ENCODE data around the gene SLC52A1. TPM values are rescaled to one million over a fixed set of nuclear protein-coding genes. Genes with fewer than 3 reads are reported as not detected.

Gene SLC52A1
- total RNA-seq, 1 donor = 0.09 TPM

DNA sequence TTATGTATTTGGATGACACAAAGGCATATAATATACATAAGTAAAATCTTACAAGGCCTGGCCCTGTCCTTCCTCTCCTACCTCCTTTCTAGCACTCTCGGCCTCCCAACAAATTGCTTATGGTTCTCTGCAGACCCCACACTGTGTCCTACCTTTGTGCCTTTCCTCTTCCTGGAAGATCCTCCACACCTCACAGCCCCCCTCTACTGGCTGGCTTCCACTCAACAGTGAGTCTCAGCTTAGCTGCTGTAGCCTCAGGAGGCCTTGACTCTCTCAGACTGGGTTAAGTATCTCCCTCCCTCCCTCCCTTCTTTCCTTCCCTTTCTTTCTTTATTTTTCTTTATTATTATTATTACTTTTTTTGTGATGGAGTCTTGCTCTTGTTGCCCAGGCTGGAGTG, 8.3 kb upstream of the SLC52A1 start:
- H3K4me3 ChIP-seq (ENCODE audit: low read depth, low read length) = no peak overlapping the region
- DNase-seq (ENCODE audit: low read depth) = no peak
- TF ChIP-seq, protein P1, sequence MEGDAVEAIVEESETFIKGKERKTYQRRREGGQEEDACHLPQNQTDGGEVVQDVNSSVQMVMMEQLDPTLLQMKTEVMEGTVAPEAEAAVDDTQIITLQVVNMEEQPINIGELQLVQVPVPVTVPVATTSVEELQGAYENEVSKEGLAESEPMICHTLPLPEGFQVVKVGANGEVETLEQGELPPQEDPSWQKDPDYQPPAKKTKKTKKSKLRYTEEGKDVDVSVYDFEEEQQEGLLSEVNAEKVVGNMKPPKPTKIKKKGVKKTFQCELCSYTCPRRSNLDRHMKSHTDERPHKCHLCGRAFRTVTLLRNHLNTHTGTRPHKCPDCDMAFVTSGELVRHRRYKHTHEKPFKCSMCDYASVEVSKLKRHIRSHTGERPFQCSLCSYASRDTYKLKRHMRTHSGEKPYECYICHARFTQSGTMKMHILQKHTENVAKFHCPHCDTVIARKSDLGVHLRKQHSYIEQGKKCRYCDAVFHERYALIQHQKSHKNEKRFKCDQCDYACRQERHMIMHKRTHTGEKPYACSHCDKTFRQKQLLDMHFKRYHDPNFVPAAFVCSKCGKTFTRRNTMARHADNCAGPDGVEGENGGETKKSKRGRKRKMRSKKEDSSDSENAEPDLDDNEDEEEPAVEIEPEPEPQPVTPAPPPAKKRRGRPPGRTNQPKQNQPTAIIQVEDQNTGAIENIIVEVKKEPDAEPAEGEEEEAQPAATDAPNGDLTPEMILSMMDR (IDR thresholded peaks at IDR 0.05; ENCODE audit: insufficient read depth, low read length) = no peak

DNA sequence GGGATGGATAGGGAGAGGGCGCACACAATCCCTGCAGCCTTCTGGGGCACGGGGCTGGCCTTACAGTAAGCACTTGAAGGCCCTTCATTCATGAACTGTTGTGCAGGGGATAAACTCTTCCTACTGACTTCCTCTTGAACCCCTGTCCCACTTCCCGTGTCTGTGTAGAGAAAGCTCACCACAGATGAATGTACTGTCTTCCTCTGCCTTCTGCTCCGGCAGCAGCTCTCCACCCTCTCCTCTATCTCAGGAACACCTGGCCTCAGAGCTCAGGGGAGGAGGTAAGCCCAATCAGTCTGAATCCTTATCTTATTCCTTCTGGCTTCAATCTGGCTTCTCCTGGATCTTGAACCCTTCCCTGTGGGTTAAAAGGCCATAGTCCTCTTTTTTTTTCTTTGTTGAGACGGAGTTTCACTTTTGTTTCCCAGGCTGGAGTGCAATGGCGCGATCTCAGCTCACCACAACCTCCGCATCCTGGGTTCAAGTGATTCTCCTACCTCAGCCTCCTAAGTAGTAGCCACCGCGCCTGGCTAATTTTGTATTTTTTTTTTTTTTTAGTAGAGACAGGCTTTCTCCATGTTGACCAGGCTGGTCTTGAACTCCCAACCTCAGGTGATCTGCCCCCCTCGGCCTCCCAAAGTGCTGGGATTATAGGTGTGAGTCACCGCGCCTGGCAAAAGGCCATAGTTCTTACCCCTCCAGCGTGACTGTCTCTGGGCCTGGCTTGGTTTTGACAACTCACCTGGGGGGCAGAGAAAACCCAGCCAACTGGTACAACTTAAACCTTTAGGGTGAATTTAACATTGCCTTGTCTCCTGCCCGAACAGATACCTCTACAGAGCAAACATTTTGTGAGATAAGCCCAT, 7.2 kb upstream of the SLC52A1 start:
- TF ChIP-seq, protein P1 (IDR thresholded peaks at IDR 0.05; ENCODE audit: insufficient read depth, low read length) = no peak
- no peak for DNase-seq (ENCODE audit: low read depth)
- no peak overlapping the region for H3K4me3 ChIP-seq (ENCODE audit: low read depth, low read length)

DNA sequence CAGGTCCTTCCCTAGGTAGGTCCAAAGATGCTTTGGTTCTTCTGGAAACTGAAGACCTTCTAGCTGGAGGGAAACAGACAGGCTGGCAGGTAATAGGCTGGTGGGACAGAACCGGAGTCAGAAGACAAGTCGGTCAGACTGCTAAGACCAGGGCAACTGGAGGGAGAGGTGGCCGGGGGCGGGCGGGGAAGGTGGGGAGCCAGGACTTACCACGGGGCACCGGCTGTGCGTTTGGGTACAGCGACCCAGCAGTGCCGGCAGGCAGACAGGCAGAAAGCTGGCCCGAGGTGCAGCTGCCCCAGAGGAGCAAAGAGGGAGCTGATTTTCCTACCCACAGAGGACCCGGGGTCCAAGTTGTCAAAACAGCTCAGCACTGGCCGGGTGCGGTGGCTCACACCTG, 575 bp downstream of the SLC52A1 start:
- H3K4me3 ChIP-seq (ENCODE audit: low read depth, low read length) = no peak overlapping the region
- DNase-seq (ENCODE audit: low read depth) = no peak
- TF ChIP-seq, protein P1 (IDR thresholded peaks at IDR 0.05; ENCODE audit: insufficient read depth, low read length) = no peak

DNA sequence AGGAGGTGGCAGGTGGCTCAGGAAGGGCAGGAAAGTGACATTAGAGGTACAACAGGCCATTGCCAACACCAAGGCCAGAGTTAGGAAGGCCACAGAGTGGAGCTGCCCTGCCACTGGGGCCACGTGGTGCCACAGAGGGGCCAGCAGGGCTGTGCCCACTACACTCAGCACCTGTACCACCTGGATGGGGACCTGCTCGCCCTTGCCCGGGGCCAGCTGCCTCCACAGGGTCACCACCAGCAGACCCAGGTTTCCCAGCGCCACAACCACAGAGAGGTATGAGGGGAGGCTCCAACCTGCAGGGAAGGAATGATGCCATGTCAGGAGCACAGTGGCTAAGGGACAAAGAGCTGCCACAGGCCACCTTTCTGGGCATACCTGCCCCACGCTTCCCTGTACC, 1.2 kb downstream of the SLC52A1 start:
- DNase-seq (ENCODE audit: low read depth) = no peak

DNA sequence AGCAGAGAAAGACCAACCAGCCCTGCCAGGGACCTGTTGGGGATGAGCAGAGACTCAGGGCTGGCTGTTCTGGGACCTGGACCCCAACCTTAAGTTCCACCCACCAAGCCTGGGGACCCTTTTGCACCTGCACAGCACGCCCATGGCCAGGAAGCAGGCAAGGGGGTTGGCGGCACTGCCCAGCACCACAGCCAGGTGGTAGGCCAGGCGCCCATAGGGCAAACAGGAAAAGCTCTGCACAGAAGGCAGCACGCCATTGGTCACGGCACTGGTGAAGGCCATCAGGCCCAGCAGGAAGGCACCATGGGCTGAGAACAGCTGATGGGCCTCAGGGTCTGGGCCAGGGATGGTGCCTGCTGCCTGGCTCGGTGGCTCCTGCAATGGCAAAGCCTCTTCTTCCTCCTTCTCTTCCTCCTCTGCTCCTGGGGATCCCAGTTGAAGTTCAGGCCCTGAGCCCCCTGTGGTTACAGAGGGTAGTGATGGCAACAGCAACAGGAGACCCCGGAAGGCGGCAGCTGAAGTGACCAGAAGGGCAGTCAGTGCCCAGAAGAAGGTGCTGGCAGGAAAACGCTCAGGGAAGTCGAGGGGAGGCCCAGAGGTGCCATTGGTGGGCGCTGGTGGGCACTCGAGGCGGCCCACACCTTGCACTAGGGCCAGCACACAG, 1.7 kb downstream of the SLC52A1 start:
- DNase-seq (ENCODE audit: low read depth) = no peak
- TF ChIP-seq, protein P1 (IDR thresholded peaks at IDR 0.05; ENCODE audit: insufficient read depth, low read length) = no peak
- H3K4me3 ChIP-seq (ENCODE audit: low read depth, low read length) = no peak overlapping the region

More for the DNA sequence above, 1.2 kb downstream of the SLC52A1 start:
- TF ChIP-seq, protein P1 (IDR thresholded peaks at IDR 0.05; ENCODE audit: insufficient read depth, low read length) = no peak
- no peak overlapping the region for H3K4me3 ChIP-seq (ENCODE audit: low read depth, low read length)

DNA sequence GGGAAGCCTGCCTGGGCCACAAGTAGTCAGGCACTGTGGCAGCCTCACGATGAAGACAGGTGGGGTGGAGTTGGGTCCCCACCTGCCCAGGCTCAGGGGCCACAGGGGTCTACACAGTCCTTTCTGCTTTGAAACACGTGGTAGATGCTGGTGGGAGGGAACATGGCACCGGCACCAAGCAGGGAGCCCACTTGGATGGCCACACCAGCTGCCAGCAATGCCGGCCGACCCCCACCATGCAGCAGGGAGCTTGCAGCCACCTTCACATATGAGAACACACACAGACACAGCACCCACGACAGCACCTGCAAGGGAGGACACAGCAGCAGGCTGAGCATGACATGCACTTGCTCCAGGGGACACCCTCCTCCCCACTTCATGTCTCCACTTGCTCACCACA, 2.4 kb downstream of the SLC52A1 start:
- TF ChIP-seq, protein P1 (IDR thresholded peaks at IDR 0.05; ENCODE audit: insufficient read depth, low read length) = no peak
- no peak overlapping the region for H3K4me3 ChIP-seq (ENCODE audit: low read depth, low read length)
- no peak for DNase-seq (ENCODE audit: low read depth)

Measured in fibroblast of the aortic adventitia (primary cell).